HFFc6 (cell line): Measurements from ENCODE around the gene TAX1BP1. TPM values are rescaled to one million over a fixed set of nuclear protein-coding genes. Genes with fewer than 3 reads are reported as not detected.
"Not testable (repeated sequence)": the region's sequence is repeated elsewhere in the genome, so short reads cannot be mapped to it uniquely, and the experiment has no call there.

Experiments
- DNase-seq: peaks from one replicate; pipeline ENCODE4 v3.0.0-alpha.2; 2018
- H3K27ac Mint-ChIP-seq: 2 replicates; pipeline ENCODE4 v1.8.0; 2020; ENCODE audit warnings: mild to moderate bottlenecking, mixed read lengths
- H3K27me3 Mint-ChIP-seq: 2 replicates; pipeline ENCODE4 v1.8.0; 2021; ENCODE audit warnings: mild to moderate bottlenecking, moderate library complexity, mixed read lengths; ENCODE audit not compliant: insufficient read depth
- H3K36me3 Mint-ChIP-seq: 2 replicates; pipeline ENCODE4 v1.8.0; 2021; ENCODE audit warnings: low read depth, mixed read lengths
- H3K4me1 Mint-ChIP-seq: 2 replicates; pipeline ENCODE4 v1.8.0; 2020; ENCODE audit warnings: low read depth, mixed read lengths
- H3K4me3 Mint-ChIP-seq: 2 replicates; pipeline ENCODE4 v1.8.0; 2020; ENCODE audit warnings: mild to moderate bottlenecking, moderate library complexity, mixed read lengths
- H3K9me3 Mint-ChIP-seq: 2 replicates; pipeline ENCODE4 v1.8.0; 2020; ENCODE audit warnings: mild to moderate bottlenecking, mixed read lengths
- total RNA-seq, 6 experiments: library from RNA; stranded (reverse); fragmentation: NEBNext Ultra II Directional; extraction: Animal tissue kit (Norgen Biotek cat#: 25700); gene quantifications; 2 replicates in 1 of 6; 3 replicates in 5 of 6; pipeline ENCODE4 v1.2.3, GENCODE V29; 2021
- TF ChIP-seq, protein P1 (sequence below): fragments of 200-600 bp; sonication (generic); IDR thresholded peaks from 2 replicates; pipeline ENCODE4 v1.5.0; 2021; ENCODE audit warnings: antibody characterized with exemption, mild to moderate bottlenecking

TAX1BP1 gene
- total RNA-seq, 6 experiments from 2014 or later = 106 to 138 (median 120) TPM

DNA sequence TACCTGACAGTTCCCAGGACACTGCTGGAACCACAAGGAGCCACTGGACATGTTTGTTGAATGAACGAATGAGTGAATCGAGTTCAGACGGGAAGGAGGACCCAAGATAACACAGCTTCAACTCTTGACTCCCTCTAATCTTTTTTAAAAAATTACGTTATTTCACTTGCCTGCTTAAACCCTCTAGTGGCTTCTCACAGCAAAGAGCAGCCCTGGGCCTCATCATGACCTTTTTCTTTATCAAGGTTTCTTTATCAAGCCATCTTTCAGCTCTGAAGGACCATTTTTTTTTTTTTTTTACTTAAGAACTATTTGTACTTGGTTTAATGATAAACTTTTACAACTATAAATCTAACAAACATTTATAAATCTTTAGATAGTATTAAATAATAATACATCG, 110.6 kb downstream of the TAX1BP1 start:
- H3K4me3 Mint-ChIP-seq = no peak overlapping the region
- peaks cover 1% of the 10 kb centered on the region for H3K27me3 Mint-ChIP-seq
- H3K4me1 Mint-ChIP-seq = no peaks in the 10 kb centered on the region
- no peak for DNase-seq
- peaks cover 6% of the 10 kb centered on the region for H3K9me3 Mint-ChIP-seq
- no peak overlapping the region for H3K27ac Mint-ChIP-seq
- H3K36me3 Mint-ChIP-seq = peaks cover 11% of the 10 kb centered on the region
- TF ChIP-seq, protein P1, sequence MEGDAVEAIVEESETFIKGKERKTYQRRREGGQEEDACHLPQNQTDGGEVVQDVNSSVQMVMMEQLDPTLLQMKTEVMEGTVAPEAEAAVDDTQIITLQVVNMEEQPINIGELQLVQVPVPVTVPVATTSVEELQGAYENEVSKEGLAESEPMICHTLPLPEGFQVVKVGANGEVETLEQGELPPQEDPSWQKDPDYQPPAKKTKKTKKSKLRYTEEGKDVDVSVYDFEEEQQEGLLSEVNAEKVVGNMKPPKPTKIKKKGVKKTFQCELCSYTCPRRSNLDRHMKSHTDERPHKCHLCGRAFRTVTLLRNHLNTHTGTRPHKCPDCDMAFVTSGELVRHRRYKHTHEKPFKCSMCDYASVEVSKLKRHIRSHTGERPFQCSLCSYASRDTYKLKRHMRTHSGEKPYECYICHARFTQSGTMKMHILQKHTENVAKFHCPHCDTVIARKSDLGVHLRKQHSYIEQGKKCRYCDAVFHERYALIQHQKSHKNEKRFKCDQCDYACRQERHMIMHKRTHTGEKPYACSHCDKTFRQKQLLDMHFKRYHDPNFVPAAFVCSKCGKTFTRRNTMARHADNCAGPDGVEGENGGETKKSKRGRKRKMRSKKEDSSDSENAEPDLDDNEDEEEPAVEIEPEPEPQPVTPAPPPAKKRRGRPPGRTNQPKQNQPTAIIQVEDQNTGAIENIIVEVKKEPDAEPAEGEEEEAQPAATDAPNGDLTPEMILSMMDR = no peak

DNA sequence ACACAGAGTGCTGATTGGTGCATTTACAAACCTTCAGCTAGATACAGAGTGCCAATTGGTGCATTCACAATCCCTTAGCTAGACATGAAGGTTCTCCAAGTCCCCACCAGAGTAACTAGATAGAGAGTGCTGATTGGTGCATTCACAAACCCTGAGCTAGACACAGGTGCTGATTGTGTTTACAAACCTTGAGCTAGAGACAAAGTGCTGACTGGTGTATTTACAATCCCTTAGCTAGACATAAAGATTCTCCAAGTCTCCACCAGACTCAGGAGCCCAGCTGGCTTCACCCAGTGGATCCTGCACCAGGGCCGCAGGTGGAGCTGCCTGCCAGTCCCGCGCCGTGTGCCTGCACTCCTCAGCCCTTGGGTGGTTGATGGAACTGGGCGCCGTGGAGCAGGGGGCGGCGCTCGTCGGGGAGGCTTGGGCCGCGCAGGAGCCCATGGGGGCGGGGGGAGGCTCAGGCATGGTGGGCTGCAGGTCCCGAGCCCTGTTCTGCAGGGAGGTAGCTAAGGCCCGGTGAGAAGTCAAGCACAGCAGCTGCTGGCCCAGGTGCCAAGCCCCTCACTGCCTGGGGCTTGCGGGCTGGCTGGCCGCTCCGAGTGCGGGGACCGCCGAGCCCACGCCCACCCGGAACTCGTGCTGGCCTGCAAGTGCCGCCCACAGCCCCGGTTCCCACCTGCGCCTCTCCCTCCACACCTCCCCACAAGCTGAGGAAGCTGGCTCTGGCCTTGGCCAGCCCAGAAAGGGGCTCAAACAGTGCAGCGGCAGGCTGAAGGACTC, 116.9 kb downstream of the TAX1BP1 start:
- not testable (repeated sequence) for H3K27ac Mint-ChIP-seq, H3K27me3 Mint-ChIP-seq, H3K4me3 Mint-ChIP-seq, H3K4me1 Mint-ChIP-seq, DNase-seq
- Mint-ChIP-seq H3K36me3 (peaks cover 44% of the 10 kb centered on the region), H3K9me3 (peaks cover 13% of the 10 kb centered on the region)

DNA sequence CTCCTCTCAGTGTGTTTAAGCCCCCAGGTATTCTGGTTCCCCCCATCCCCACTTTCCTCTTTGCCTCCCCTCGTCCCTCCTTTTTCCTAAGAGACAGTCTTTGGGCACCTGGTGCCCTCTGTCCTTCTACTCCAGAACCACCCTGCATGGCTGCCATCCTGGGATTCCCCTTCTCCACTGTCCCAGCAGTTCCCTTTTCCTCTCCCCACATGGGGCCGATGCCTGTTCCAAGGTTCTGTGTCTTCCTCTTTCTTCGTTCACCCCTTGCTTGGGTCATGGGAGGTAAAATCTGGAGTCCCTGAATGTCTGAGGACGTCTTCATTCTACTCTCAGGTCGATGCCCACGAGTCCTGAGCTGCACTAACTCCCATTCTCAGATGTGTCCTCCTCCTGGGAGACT, 120.8 kb downstream of the TAX1BP1 start:
- no peaks in the 10 kb centered on the region; the same call in 1 of the 2 replicates for H3K4me1 Mint-ChIP-seq
- TF ChIP-seq, protein P1 = no peak

DNA sequence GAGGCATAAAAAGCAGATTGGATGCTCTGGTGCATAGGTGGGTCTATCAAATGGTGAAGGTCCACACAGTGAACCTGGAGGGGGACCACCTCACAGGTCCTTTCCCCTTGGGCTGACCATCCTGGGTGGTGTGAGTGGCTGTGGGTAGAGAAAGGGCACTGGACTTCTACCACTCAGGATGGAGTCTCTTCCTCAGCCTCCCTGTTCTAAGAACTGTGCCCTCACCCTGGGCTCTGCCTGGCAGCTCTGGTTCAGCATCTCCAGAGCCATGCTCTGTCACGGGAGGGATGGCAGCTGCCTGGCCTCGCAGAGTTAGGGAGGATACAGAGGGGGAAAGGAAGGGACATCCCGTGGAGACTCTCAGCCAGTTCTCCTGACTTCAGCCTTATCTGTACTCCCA, 121.8 kb downstream of the TAX1BP1 start:
- 0 out of 2 replicates have a peak, but pooled peaks cover 1% of the 10 kb centered on the region for H3K27me3 Mint-ChIP-seq
- peaks cover 24% of the 10 kb centered on the region for H3K36me3 Mint-ChIP-seq

More for the DNA sequence above, 120.8 kb downstream of the TAX1BP1 start:
- no peak overlapping the region for H3K4me3 Mint-ChIP-seq
- peaks cover 5% of the 10 kb centered on the region; the same call in 1 of the 2 replicates for H3K9me3 Mint-ChIP-seq
- H3K27ac Mint-ChIP-seq = no peak overlapping the region
- peaks cover 30% of the 10 kb centered on the region for H3K36me3 Mint-ChIP-seq
- no peak for DNase-seq
- no peaks in the 10 kb centered on the region for H3K27me3 Mint-ChIP-seq

DNA sequence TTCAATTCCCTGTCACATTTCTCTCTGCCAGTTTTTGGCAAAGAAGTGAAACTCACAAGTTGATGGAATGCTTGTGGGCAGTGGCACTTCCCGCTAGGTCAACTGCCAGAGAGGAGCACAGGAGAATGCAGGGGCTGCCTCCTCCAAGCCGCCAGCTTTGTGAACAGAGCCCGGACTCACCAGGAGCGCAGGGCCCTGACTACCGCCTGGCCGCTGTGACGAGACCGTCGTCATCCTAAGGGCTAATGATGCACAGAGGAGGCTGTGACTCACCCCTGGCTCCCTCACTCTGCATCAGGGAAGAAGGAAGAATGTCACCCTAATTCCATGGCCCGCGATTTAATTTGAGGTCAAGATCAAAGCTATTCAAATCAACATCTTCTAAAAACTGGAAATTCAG, 123.9 kb downstream of the TAX1BP1 start:
- peaks cover 23% of the 10 kb centered on the region for H3K36me3 Mint-ChIP-seq
- no peak overlapping the region for H3K4me3 Mint-ChIP-seq
- peaks cover 1% of the 10 kb centered on the region; the same call in 1 of the 2 replicates for H3K27me3 Mint-ChIP-seq
- no peak for DNase-seq
- H3K9me3 Mint-ChIP-seq = no peaks in the 10 kb centered on the region
- H3K4me1 Mint-ChIP-seq = peaks cover 11% of the 10 kb centered on the region
- no peak overlapping the region for H3K27ac Mint-ChIP-seq
- TF ChIP-seq, protein P1 = no peak

More for the DNA sequence above, 121.8 kb downstream of the TAX1BP1 start:
- Mint-ChIP-seq H3K9me3 (peaks cover 5% of the 10 kb centered on the region; the same call in 1 of the 2 replicates), H3K27ac (no peak overlapping the region; the same call in 1 of the 2 replicates), H3K4me3 (no peak overlapping the region), H3K4me1 (no peaks in the 10 kb centered on the region; the same call in 1 of the 2 replicates)
- no peak for DNase-seq
- TF ChIP-seq, protein P1 = no peak

DNA sequence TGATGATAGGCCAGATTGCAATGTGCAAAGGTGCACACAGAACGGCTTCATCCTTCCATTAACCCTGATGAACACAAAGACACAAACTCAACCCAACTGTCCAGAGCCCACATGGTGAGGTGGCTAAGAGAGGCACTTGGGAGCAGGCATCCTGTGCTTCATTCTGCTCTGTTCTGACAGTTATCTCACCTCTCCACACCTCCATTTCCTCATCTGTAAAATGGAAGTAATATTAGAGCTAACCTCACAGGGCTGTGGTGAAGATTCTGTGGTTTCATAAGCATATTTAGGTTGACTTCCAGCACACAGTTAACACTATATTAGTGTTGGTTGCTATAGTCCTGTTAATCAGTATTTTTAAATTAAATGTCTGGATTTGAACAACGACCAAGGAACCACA, 126.3 kb downstream of the TAX1BP1 start:
- Mint-ChIP-seq H3K27me3 (peaks cover 1% of the 10 kb centered on the region; the same call in 1 of the 2 replicates), H3K9me3 (no peaks in the 10 kb centered on the region), H3K4me3 (no peak overlapping the region), H3K27ac (no peak overlapping the region), H3K36me3 (peaks cover 12% of the 10 kb centered on the region; the same call in 1 of the 2 replicates), H3K4me1 (peaks cover 11% of the 10 kb centered on the region)
- no peak for DNase-seq
- TF ChIP-seq, protein P1 = no peak
